ENCODE data around the gene GRIN1. TPM values are rescaled to one million over a fixed set of nuclear protein-coding genes. Genes with fewer than 3 reads are reported as not detected.

GRIN1 gene
- total RNA-seq, 2 donors from 2014 or later, result not detected

DNA sequence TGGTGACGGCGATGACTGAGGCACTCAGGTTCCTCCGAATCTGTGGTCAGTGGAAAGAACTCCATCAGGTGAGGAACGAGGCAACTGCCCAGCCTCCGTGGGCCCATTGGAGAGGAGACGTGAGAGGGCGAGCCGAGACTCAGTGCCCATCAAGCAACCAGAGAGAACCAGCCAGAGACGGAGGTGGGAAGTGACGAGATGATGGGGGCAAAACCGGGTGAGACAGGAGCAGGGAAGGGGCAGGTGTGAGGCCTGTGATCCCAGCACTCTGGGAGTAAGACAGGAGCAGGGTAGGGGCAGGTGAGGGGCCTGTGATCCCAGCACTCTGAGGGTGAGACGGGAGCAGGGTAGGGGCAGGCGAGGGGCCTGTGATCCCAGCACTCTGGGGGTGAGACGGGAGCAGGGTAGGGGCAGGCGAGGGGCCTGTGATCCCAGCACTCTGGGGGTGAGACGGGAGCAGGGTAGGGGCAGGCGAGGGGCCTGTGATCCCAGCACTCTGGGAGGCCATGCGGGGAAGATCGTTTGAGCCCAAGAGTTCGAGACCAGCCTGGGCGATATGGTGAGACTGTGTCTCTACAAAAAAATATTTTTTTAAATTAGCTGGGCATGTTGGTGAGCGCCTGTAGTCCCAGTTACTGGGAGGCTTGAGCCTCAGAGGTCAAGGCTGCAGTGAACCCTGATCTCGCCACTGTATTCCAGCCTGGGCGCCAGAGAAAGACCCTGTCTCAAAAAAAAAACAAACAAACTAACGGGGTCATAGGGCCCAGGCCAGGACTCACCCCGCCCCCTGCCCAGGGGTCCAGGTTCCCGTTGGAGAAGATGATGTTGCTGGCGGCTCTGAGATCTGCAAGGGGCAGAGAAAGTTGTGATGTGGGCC is 27.8 kb upstream of the GRIN1 start:
- H3K9me3 ChIP-seq, result no peaks in the 10 kb centered on the region
- DNase-seq (ENCODE audit: low spot score), result no peak
- peaks cover 57% of the 10 kb centered on the region for H3K36me3 ChIP-seq
- peaks cover 0 to 22% of the 10 kb centered on the region in 2 donors for H3K4me1 ChIP-seq
- no peak overlapping the region for H3K4me3 ChIP-seq
- no peak overlapping the region for H3K27ac ChIP-seq
- no peaks in the 10 kb centered on the region for H3K27me3 ChIP-seq
- TF ChIP-seq, protein P1, sequence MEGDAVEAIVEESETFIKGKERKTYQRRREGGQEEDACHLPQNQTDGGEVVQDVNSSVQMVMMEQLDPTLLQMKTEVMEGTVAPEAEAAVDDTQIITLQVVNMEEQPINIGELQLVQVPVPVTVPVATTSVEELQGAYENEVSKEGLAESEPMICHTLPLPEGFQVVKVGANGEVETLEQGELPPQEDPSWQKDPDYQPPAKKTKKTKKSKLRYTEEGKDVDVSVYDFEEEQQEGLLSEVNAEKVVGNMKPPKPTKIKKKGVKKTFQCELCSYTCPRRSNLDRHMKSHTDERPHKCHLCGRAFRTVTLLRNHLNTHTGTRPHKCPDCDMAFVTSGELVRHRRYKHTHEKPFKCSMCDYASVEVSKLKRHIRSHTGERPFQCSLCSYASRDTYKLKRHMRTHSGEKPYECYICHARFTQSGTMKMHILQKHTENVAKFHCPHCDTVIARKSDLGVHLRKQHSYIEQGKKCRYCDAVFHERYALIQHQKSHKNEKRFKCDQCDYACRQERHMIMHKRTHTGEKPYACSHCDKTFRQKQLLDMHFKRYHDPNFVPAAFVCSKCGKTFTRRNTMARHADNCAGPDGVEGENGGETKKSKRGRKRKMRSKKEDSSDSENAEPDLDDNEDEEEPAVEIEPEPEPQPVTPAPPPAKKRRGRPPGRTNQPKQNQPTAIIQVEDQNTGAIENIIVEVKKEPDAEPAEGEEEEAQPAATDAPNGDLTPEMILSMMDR (IDR thresholded peaks at IDR 0.05), result no peak

DNA sequence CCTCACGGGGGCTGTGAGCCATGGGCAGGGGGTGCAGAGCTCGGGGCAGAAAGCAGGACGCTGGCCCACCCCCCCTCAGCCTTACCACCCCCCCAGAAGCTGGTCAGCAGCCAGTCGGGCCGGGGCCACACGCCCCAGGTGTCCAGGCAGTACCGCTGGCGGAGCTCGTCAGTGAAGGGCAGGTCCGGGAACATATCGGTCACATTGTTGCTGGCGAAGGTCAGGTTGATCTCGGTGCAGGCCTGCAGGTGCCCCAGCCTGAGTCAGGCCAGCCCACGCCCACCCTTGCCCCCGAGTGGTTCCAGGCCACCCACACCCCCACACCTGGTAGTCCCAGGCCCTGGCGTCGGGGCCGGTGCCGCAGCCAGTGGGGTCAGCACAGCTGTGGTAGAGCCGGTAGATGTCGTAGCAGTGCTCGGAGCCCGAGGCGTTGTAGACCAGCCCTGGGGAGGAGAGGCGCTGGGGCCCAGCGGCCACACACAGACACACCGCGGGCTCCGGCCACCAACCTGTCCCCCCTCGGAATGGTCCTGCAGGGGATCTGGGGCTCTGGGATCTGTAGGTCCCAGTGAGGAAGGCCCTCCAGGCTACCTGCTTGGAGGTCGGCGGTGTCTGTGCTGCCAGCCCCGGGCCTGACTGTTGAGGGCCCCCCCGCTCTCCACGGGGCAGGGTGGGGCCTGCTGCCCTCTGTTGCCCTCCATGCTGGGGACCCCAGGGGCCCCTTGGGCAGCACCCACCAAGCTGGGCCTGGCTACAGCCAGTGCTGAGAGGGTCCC is 27.0 kb upstream of the GRIN1 start:
- no peak overlapping the region for H3K4me3 ChIP-seq
- no peaks in the 10 kb centered on the region for H3K9me3 ChIP-seq
- DNase-seq (ENCODE audit: low spot score), result no peak
- TF ChIP-seq, protein P1 (IDR thresholded peaks at IDR 0.05), result no peak
- H3K27ac ChIP-seq, result no peak overlapping the region
- H3K27me3 ChIP-seq, result no peaks in the 10 kb centered on the region
- H3K36me3 ChIP-seq, result peaks cover 49% of the 10 kb centered on the region
- H3K4me1 ChIP-seq, result peaks cover 0 to 30% of the 10 kb centered on the region in 2 donors

DNA sequence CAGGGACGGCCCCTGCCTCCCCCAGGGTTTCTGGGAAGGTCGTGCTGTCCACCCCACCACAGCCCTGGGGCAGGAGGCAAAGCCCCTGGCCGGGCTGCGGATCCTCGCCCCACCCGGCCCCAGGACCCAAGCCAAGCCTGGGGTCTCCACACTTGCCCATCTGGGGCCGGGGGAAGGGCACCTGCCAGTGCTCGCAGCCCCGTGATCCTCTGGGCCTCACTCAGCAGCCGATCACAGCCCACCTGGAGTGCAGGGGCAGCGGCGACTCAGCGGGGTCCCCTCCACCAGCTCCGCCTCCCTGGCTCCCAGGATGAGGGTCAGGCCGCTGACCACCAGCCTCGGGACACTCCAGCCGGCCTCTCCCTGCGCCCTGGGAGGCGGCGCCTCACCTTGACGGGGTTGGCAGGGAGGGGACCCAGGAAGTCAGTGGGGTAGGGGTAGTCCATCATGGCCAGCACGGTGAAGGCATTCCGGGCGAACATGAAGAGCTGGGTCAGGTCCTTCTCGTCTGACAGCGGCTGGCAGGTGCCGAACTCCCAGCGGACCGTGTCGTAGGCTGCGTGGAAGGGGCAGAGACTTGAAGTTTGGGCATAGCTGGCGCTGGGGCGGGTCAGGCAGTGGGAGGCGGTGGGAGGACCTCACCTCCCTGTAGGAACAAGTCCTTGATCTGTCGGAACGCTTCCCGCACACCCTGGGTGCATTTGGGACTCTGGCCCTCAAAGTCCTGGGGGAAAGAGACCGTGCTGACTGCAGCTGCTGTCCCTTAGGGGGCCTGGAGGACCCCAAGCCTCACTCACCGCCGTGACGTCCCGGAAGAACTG is 26.2 kb upstream of the GRIN1 start:
- no peak overlapping the region for H3K27ac ChIP-seq
- H3K4me1 ChIP-seq, result peaks cover 0 to 38% of the 10 kb centered on the region in 2 donors
- TF ChIP-seq, protein P1 (IDR thresholded peaks at IDR 0.05), result no peak
- H3K36me3 ChIP-seq, result peaks cover 41% of the 10 kb centered on the region
- no peak for DNase-seq (ENCODE audit: low spot score)
- no peaks in the 10 kb centered on the region for H3K9me3 ChIP-seq
- no peaks in the 10 kb centered on the region for H3K27me3 ChIP-seq
- H3K4me3 ChIP-seq, result no peak overlapping the region

DNA sequence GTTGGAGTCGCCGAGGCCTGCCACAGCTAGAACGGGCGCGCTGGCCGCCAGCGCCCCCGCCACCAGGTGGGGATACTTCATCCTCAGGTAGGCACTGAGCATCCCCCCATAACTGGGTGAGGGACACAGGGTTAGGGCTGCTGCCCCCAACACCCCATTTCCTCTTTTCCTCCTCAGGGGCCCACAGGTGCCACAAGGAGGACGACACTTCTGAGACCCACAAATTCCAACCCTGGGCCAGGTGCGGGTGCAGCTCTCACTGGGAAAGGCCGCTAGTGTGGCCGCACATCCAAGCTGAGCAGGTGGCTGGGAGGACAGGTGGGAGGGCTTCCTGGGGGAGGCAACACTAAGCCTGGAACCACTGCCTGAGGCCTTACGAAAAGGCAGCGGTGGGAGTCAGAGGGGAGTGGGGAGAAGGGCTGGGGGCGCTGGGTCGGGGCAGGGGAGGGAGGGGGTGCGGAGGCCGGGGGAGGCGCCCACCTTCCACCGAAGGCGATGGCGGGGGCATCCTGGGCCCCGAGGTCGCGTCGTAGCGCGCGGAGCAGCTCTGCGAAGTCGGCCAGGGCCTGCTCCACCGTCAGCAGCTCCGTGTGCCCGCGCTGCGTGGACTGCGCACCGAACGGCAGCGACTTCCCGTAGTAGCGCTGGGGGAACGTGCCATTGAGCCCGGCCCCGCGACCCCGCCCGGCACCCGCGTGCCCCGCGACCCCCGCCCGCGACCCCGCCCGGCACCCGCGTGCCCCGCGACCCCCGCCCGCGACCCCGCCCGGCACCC is 25.4 kb upstream of the GRIN1 start:
- no peak for DNase-seq (ENCODE audit: low spot score)
- H3K9me3 ChIP-seq, result no peaks in the 10 kb centered on the region
- no peaks in the 10 kb centered on the region for H3K27me3 ChIP-seq
- H3K36me3 ChIP-seq, result peaks cover 33% of the 10 kb centered on the region
- TF ChIP-seq, protein P1 (IDR thresholded peaks at IDR 0.05), result no peak
- H3K27ac ChIP-seq, result no peak overlapping the region
- H3K4me1 ChIP-seq, result peaks cover 0 to 42% of the 10 kb centered on the region in 2 donors
- H3K4me3 ChIP-seq, result peak overlapping the region; percentile 88 to 91

DNA sequence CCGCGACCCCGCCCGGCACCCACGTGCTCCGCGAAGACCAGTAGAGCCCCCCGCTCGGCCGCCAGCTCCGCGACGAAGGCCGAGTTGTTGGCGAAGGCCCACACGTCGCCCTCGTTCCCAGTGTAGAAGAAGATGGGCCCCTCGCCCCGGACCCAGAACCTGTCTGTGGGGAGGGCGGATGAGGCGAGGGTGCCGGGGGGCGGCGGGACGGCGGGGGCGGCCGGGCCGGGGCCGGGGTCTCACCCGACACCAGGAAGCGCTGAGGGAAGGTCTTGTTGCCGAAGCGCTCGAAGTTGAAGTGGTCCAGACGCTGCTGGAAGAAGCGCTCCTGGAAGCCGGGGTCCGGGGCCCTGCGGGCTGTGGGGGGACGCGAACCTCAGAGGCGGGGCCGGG is 24.7 kb upstream of the GRIN1 start:
- TF ChIP-seq, protein P1 (IDR thresholded peaks at IDR 0.05), result no peak
- no peak for DNase-seq (ENCODE audit: low spot score)
- peak overlapping the region; percentile 88 to 91 for H3K4me3 ChIP-seq

More for the DNA sequence above, 24.7 kb upstream of the GRIN1 start:
- Histone ChIP-seq H3K27ac (peak overlapping the region; percentile 82 to 97), H3K27me3 (no peaks in the 10 kb centered on the region), H3K36me3 (peaks cover 28% of the 10 kb centered on the region), H3K9me3 (no peaks in the 10 kb centered on the region), H3K4me1 (peaks cover 0 to 42% of the 10 kb centered on the region in 2 donors)

Measured in right atrium auricular region (tissue), 2 donors.